Measurements from ENCODE around the gene MYRF. TPM values are rescaled to one million over a fixed set of nuclear protein-coding genes. Genes with fewer than 3 reads are reported as not detected.

The MYRF gene
- total and polyA plus RNA-seq, 2 of the 13 experiments (the other 11 are each of a cell fraction or from before 2014, with no cell fraction given) = 10.2 to 25.9 TPM

DNA sequence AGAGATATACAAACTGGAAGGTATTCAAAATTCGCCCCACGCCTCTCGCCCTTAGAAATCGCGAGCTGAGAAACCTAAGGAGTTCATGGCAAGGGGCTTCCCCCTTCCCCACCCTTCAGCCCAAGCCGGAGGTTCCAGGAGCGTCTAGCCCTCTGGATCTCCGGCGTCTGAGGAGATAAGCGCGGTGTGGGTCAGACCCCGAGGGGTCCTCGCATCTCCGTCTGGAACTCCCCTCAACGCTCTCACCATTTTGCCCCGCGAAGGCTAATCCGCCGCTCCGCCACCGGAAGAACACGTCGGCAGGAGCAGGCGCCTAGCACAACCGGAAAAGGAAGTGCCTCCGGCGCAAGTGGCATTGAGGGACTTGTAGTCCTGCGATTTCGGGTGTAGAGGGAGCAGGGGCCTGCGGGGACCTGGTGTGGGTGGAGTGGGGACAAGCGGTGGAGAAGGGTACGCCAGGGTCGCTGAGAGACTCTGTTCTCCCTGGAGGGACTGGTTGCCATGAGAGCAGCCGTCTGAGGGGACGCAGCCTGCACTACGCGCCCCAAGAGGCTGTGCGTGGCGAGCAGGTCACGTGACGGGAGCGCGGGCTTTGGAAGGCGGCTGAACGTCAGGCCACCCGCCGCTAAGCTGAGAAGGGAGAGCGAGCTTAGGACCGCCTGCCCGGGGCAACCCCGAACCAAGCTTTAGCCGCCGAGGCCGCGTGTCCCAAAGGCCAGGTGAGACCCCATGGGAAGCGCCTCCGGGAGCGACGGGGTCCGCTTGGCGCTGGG lies 40.1 kb downstream of the MYRF start, which contains the start of the genes FEN1 and TMEM258 (continued):
- TF ChIP-seq NFYB (CRISPR knock-in tag; IDR thresholded peaks at IDR 0.05) = no peak
- TF ChIP-seq GLI4 (CRISPR knock-in tag; IDR thresholded peaks at IDR 0.05; ENCODE audit: borderline replicate concordance) = no peak
- 0 out of 2 replicates have a peak, but pooled peaks have one; percentile 37 for TF ChIP-seq ZNF256 (CRISPR knock-in tag; conservative IDR thresholded peaks at IDR 0.05)
- TF ChIP-seq, protein P1, sequence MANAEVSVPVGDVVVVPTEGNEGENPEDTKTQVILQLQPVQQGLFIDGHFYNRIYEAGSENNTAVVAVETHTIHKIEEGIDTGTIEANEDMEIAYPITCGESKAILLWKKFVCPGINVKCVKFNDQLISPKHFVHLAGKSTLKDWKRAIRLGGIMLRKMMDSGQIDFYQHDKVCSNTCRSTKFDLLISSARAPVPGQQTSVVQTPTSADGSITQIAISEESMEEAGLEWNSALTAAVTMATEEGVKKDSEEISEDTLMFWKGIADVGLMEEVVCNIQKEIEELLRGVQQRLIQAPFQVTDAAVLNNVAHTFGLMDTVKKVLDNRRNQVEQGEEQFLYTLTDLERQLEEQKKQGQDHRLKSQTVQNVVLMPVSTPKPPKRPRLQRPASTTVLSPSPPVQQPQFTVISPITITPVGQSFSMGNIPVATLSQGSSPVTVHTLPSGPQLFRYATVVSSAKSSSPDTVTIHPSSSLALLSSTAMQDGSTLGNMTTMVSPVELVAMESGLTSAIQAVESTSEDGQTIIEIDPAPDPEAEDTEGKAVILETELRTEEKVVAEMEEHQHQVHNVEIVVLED (CRISPR knock-in tag; IDR thresholded peaks at IDR 0.05; ENCODE audit: borderline replicate concordance) = peak; percentile 89
- TF ChIP-seq DNMT1 (CRISPR knock-in tag; IDR thresholded peaks at IDR 0.05) = 0 out of 2 replicates have a peak, but pooled peaks have one; percentile 63
- TF ChIP-seq, protein P2, sequence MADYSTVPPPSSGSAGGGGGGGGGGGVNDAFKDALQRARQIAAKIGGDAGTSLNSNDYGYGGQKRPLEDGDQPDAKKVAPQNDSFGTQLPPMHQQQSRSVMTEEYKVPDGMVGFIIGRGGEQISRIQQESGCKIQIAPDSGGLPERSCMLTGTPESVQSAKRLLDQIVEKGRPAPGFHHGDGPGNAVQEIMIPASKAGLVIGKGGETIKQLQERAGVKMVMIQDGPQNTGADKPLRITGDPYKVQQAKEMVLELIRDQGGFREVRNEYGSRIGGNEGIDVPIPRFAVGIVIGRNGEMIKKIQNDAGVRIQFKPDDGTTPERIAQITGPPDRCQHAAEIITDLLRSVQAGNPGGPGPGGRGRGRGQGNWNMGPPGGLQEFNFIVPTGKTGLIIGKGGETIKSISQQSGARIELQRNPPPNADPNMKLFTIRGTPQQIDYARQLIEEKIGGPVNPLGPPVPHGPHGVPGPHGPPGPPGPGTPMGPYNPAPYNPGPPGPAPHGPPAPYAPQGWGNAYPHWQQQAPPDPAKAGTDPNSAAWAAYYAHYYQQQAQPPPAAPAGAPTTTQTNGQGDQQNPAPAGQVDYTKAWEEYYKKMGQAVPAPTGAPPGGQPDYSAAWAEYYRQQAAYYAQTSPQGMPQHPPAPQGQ (CRISPR knock-in tag; IDR thresholded peaks at IDR 0.05; ENCODE audit: borderline replicate concordance) = no peak
- peak; percentile 76 for TF ChIP-seq ATF1 (CRISPR knock-in tag; IDR thresholded peaks at IDR 0.05)
- TF ChIP-seq, protein P3, sequence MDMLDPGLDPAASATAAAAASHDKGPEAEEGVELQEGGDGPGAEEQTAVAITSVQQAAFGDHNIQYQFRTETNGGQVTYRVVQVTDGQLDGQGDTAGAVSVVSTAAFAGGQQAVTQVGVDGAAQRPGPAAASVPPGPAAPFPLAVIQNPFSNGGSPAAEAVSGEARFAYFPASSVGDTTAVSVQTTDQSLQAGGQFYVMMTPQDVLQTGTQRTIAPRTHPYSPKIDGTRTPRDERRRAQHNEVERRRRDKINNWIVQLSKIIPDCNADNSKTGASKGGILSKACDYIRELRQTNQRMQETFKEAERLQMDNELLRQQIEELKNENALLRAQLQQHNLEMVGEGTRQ (IDR thresholded peaks at IDR 0.05; ENCODE audit: low read depth, low read length) = peak; percentile 94
- TF ChIP-seq, protein P3 (CRISPR knock-in tag; IDR thresholded peaks at IDR 0.05; ENCODE audit: borderline replicate concordance) = peak; percentile 99; the same call in 1 of the 2 replicates
- peak; percentile 79 to 89 for TF ChIP-seq POLR2A (IDR thresholded peaks at IDR 0.05; ENCODE audit: insufficient read depth in 1 of 2, low read depth in 2 of 2, low read length in 2 of 2)
- no peak for TF ChIP-seq DNMT3B (CRISPR knock-in tag; conservative IDR thresholded peaks at IDR 0.05)
- TF ChIP-seq ZNF766 (CRISPR knock-in tag; IDR thresholded peaks at IDR 0.05; ENCODE audit: borderline replicate concordance) = 0 out of 2 replicates have a peak, but pooled peaks have one; percentile 15
- no peak for TF ChIP-seq ZNF747 (CRISPR knock-in tag; IDR thresholded peaks at IDR 0.05; ENCODE audit: borderline replicate concordance)
- TF ChIP-seq ZNF674 (CRISPR knock-in tag; IDR thresholded peaks at IDR 0.05; ENCODE audit: low read depth) = no peak
- peak; percentile 72; the same call in 1 of the 2 replicates for TF ChIP-seq POGZ (CRISPR knock-in tag; IDR thresholded peaks at IDR 0.05)
- TF ChIP-seq, protein P4, sequence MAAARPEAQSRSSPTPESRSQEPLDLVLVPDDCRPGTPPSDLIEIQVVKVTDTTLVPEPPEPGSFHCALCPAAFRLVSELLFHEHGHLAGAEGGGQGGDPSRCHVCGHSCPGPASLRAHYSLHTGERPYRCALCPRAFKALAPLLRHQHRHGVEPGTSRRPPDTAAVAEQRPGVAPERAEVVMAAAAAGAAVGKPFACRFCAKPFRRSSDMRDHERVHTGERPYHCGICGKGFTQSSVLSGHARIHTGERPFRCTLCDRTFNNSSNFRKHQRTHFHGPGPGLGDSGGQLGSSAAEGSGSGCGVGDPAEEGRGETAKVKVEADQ (CRISPR knock-in tag; IDR thresholded peaks at IDR 0.05; ENCODE audit: borderline replicate concordance) = peak; percentile 29; the same call in 1 of the 2 replicates
- TF ChIP-seq SKIL (CRISPR knock-in tag; IDR thresholded peaks at IDR 0.05; ENCODE audit: borderline replicate concordance) = no peak
- TF ChIP-seq CBX1 (IDR thresholded peaks at IDR 0.05; ENCODE audit: low read depth) = no peak
- TF ChIP-seq ZC3H4 (CRISPR knock-in tag; IDR thresholded peaks at IDR 0.05; ENCODE audit: borderline replicate concordance) = no peak
- peak; percentile 92; the same call in 1 of the 2 replicates for TF ChIP-seq ATF7-NPFF (CRISPR knock-in tag; IDR thresholded peaks at IDR 0.05; ENCODE audit: low read depth)

Measured in HepG2 (cell line).